Activated naive CD8-positive, alpha-beta T cell treated with anti-CD3 and anti-CD28 coated beads, Interleukin-2, amount 50 U/mL, for 16 hours (primary cell): ENCODE results near the gene PTCH1.

Experiments
- DNase-seq: peaks from one replicate; pipeline ENCODE4 v3.0.0-alpha.2; 2020; ENCODE audit warnings: low read depth, low spot score

Gene PTCH1

DNA sequence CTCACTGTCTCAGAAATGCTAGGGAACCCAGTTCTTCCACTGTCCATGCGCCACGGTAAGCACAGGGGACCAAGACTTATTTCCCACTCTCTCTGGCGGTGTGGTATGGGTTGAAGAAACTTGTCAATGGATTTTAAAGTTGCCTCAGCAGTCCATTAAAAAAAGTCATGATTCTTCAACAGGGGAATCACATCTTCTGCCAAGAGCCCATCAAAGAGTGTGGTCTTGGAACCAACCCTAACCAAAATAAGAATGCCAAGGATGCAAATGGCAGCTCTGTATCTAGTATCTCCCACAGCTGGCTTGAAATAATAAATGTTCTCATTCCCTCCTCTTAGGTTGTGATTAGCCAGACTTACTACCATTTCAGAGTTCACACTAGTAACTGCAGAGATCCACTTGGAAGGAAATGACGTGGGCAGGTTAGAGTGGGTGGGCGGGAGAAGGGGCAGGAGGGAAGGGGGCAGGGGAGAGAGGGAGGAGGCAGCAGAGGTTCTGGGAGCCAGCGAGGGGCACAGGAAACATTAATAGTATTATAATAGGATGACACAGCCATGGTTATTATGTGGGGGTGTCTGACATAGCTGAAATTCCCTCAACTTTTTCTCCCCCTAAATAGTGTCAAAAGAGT is 17.6 kb downstream of the PTCH1 start:
- no peak for DNase-seq

GRCh38 chr9:95498641-95499040 is 18.1 kb downstream of the PTCH1 start:
- no peak for DNase-seq

GRCh38 chr9:95497772-95498171 is 19.0 kb downstream of the PTCH1 start:
- DNase-seq = no peak

GRCh38 chr9:95496687-95497086 is 20.1 kb downstream of the PTCH1 start:
- no peak for DNase-seq

DNA sequence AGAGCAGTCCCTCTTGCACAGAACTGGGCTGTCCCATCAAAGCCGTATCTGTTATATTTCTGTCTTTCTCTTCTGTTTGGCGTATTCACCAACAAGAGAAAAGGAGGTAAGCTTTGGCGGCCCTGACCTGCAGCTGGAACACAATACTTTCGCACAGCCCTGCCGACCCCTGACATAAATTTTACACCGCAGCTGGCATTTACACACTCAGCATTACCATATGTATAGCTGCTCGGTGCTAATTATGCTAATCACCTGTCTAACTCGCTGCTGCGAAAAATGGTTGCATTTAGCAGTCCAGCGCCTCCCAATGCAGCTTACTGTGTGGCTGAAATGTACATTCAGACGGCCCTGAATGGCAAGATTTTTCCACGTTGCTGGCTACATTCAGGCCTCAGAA is 20.8 kb downstream of the PTCH1 start:
- no peak for DNase-seq

DNA sequence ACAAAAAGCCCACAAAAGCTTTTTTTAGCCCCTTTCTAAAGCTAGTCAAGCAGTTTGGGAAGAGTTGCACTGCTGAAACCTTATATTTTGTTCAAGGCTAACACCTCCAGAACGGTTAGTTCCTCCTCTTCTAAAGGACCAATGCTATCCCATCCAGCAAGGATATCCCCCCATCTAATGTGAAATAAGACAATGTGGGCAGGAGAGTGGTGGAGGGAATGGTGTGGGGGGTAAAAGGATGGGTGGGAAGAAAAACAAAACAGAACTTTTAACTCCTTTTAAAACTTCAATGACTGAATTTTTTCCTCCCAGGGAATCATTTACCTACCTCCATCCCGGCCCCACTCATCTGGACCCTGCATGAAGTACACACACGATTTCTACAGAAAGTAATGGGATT is 21.2 kb downstream of the PTCH1 start:
- no peak for DNase-seq

GRCh38 chr9:95494416-95495371 is 22.1 kb downstream of the PTCH1 start:
- DNase-seq = peak; percentile 66

DNA sequence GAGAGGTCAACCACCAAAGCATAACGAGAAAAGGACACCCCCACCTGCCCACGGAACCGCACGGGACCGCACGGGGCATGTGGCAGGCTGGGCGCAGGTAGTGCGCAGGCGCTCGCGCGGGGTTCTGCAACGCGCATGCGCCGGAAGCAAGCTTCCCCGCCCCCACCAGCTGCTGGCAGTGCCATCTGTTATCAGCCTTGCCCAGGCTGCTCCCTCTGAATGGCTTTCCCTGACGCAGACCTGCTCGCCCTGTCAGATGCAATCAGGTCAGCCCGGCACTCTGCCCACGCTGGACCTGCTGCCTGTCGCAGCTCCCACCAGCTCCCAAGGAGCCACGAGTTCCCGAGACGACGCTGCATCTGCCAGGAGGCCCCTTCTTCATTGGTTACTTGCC is 22.8 kb downstream of the PTCH1 start:
- no peak for DNase-seq

DNA sequence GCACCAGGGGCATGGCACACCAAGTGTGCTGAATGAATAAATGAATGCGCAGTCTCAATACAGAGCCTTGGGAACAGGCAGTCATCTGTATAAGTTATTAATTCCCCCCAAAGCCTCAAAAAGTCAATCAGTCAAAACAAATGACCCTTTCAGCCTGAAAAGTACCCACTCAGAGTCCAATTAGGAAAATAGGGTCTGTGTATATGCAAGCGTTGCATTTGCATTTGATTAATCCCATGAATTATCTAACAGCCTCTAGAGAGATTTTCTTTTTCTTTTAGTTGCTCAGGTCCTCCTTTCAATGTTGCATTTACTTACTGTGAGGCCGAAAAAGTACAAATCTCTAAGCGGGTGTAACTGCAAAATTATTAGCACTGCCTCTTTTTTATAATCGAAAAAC is 23.4 kb downstream of the PTCH1 start:
- no peak for DNase-seq

GRCh38 chr9:95491543-95492320 is 25.0 kb downstream of the PTCH1 start:
- DNase-seq = no peak

DNA sequence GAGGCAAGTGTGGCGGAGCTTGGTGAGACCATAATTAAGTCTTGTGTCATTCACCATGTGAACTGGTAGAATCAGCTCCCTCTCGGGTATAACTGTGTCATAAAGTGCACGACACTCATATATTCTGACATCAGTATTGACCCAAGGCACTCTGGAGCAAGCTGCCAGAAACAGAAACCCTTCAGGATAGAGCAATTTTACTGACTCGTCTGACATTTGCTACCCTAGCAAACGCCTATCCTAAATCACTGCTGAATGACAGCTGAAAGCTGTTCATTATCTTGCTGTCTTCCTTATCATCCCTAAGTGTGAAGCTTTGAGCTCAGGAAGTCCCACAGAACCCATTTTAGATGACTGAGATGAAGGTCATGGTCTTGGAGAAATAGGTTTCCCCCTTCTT is 27.8 kb downstream of the PTCH1 start:
- DNase-seq = no peak

DNA sequence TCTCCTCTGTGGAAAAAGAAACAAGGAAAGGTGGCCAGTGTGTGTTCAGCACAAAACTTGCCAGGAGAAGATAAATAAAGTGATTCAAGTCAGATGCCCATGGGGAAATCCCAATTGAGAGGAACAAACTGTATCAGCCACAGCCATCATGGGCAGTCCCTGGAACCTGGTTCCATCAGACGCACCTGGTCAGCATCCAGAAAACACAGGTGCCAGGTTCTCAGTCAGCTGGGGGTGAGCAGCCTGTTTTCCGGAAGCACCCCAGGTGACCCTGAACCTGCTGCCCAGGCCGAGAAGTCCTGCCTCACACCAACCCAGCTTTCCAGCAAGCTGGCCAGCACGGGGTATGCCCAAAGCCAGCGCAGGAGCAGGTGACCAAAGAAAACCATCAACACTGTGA is 30.5 kb downstream of the PTCH1 start:
- DNase-seq = no peak

- DNase-seq = no peak
Observed at GRCh38 chr9:95484225-95484624, 32.5 kb downstream of the PTCH1 start.

DNA sequence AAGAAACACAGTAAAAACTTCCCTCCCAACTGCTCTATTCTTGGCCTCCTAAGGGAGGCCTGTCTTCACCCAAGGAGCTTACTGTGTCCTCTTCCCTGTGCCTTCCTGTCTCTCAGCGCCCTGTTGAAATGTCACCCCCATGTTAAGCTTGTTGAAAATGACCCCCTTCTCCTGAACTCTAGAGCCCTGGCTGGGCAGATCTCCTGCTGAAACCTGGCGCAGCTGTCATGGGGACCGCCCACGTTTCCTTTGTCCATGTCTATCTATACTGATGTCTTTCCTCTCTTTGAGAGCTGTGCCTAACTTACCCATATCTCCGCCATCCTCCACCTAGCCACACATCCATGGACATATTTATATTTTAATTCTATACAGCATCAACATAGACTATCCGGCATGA is 33.3 kb downstream of the PTCH1 start:
- no peak for DNase-seq

DNA sequence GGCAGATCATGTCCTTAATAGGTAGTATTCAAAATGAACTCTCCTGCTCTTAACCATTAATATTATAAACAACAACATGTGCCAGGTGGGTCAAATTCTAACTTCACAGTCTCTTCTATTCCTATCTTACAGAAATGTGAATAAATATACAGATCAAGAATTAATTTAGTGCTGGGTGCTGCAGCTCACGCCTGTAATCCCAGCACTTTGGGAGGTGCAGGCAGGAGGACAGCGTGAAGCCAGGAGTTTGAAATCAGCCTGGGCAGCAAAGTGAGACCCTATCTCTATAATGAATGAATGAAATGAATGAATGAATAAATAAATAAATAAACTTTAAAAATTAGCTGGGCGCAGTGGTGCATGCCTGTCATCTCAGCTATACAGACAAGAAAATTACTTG is 34.1 kb downstream of the PTCH1 start:
- DNase-seq = no peak

- DNase-seq = no peak
Observed at GRCh38 chr9:95481000-95481399, 35.8 kb downstream of the PTCH1 start.

DNA sequence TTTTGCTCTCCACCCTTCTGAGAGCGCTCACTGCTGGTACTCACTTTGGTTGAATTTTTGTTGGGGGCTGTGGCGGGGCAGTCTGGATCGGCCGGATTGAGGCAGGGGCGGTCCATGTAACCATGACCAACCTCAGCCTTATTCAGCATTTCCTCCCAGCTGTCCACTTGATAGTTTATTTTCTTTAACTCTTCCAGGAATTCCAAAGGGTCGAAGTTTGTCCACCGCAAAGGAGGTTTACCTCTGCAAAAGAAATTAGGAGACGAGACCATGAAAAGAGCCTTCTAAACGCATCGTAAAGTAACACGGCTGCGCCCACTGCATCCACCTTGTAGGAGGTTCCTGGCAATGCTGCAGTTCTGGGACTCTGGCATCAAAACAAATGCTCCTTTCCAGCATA is 36.4 kb downstream of the PTCH1 start:
- no peak for DNase-seq

DNA sequence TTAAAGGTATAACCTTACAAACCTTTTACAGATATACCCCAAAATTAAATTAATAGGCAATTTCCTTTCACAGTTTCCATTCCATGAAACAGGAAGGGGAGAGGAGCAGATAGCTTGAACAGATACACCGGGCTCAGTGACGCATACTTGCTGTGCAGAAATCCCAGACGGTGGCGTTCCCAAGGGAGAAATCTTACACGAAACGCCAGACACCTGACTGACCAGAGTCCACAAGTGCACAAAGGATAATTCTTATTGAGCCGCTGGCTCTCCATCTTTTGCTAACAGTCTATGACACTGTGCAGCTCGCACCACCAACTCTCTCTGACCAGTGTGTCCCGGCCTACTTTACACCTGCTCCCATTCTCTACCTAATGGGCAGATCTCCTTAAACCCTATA is 37.4 kb downstream of the PTCH1 start:
- DNase-seq = no peak

GRCh38 chr9:95478335-95478734 is 38.4 kb downstream of the PTCH1 start:
- no peak for DNase-seq

- DNase-seq = no peak
Observed at GRCh38 chr9:95477885-95478284, 38.9 kb downstream of the PTCH1 start.

DNA sequence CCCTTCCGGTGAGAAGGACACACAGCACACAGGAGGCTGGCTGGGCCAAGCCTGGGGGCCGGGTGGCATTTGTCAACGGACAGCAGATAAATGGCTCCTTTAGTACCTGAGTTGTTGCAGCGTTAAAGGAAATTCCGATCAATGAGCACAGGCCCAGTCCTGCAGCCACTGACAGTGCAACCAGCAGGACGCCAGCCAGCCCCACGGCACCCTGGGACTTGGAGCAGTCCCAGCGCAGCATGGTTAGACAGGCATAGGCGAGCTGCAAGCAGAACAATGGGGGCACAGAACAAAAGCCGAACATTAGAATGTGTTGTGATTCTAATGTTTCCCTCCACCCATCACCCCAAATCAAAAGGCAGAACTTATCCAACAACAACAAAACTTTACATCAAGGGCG is 39.3 kb downstream of the PTCH1 start:
- no peak for DNase-seq

- no peak for DNase-seq
Observed at GRCh38 chr9:95468791-95469190, 48.0 kb downstream of the PTCH1 start.
